Measurements from ENCODE around the gene BEST3.
A peak's percentile ranks its signal among the peaks of the same experiment; 100 is the strongest.

Gene BEST3

GRCh38 chr12:69698769-69699540, at the start of gene BEST3:
TSS of gene BEST3 (minus strand) at chr12:69699303. CDS start at chr12:69697798, 1,505 bp downstream.
- H3K4me3 ChIP-seq (ENCODE audit: low read depth, low read length) = no peak within 1 kb of the TSS
- no peak for DNase-seq (ENCODE audit: low read depth)
- no peak for TF ChIP-seq MYC (IDR thresholded peaks at IDR 0.05; ENCODE audit: low read depth, low read length)
- no peak for TF ChIP-seq MAX (IDR thresholded peaks at IDR 0.05; ENCODE audit: low read depth, low read length)
- no peak for TF ChIP-seq CTCF (IDR thresholded peaks at IDR 0.05; ENCODE audit: low read depth, low read length)
- no peak for TF ChIP-seq POLR2A (IDR thresholded peaks at IDR 0.05; ENCODE audit: extremely low read depth, insufficient read length)

GRCh38 chr12:69744109-69744508, 45.0 kb upstream of the BEST3 start:
- TF ChIP-seq MYC (IDR thresholded peaks at IDR 0.05; ENCODE audit: low read depth, low read length) (no peak), CTCF (IDR thresholded peaks at IDR 0.05; ENCODE audit: low read depth, low read length) (no peak), POLR2A (IDR thresholded peaks at IDR 0.05; ENCODE audit: extremely low read depth, insufficient read length) (no peak), MAX (IDR thresholded peaks at IDR 0.05; ENCODE audit: low read depth, low read length) (no peak)
- no peak for DNase-seq (ENCODE audit: low read depth)
- H3K4me3 ChIP-seq (ENCODE audit: low read depth, low read length) = no peak overlapping the region

GRCh38 chr12:69739287-69740191, 40.4 kb upstream of the BEST3 start:
- TF ChIP-seq CTCF (IDR thresholded peaks at IDR 0.05; ENCODE audit: low read depth, low read length) = no peak
- no peak for TF ChIP-seq POLR2A (IDR thresholded peaks at IDR 0.05; ENCODE audit: extremely low read depth, insufficient read length)
- no peak for TF ChIP-seq MAX (IDR thresholded peaks at IDR 0.05; ENCODE audit: low read depth, low read length)
- no peak for TF ChIP-seq MYC (IDR thresholded peaks at IDR 0.05; ENCODE audit: low read depth, low read length)
- H3K4me3 ChIP-seq (ENCODE audit: low read depth, low read length) = peak overlapping the region; percentile 78
- peak; percentile 83 for DNase-seq (ENCODE audit: low read depth)

- peak; percentile 90 for DNase-seq (ENCODE audit: low read depth)
- peak; percentile 52 for TF ChIP-seq CTCF (IDR thresholded peaks at IDR 0.05; ENCODE audit: low read depth, low read length)
- TF ChIP-seq MYC (IDR thresholded peaks at IDR 0.05; ENCODE audit: low read depth, low read length) = no peak
- peak; percentile 60 for TF ChIP-seq POLR2A (IDR thresholded peaks at IDR 0.05; ENCODE audit: extremely low read depth, insufficient read length)
- TF ChIP-seq MAX (IDR thresholded peaks at IDR 0.05; ENCODE audit: low read depth, low read length) = no peak
- peak within 1 kb of the TSS; percentile 78 for H3K4me3 ChIP-seq (ENCODE audit: low read depth, low read length)
Observed at GRCh38 chr12:69738351-69739286, 39.5 kb upstream of the BEST3 start, which contains the start of gene RAB3IP. TSS of gene RAB3IP (plus strand) at chr12:69738860. CDS start at chr12:69755409, 16,549 bp downstream.

- DNase-seq (ENCODE audit: low read depth) = no peak
- no peak overlapping the region for H3K4me3 ChIP-seq (ENCODE audit: low read depth, low read length)
- TF ChIP-seq POLR2A (IDR thresholded peaks at IDR 0.05; ENCODE audit: extremely low read depth, insufficient read length) (no peak), MAX (IDR thresholded peaks at IDR 0.05; ENCODE audit: low read depth, low read length) (no peak), MYC (IDR thresholded peaks at IDR 0.05; ENCODE audit: low read depth, low read length) (no peak), CTCF (IDR thresholded peaks at IDR 0.05; ENCODE audit: low read depth, low read length) (no peak)
Observed at GRCh38 chr12:69733638-69734037, 34.5 kb upstream of the BEST3 start.
